Bronchus fibroblast of lung (primary cell): ENCODE data around the gene KLRF2. TPM values are rescaled to one million over a fixed set of nuclear protein-coding genes. Genes with fewer than 3 reads are reported as not detected.

Source experiments
- total RNA-seq: library from RNA; depleted of rRNA; stranded (reverse); fragments of >200 nt; gene quantifications from 2 replicates; pipeline ENCODE4 v1.2.3, GENCODE V29; 2015

The KLRF2 gene
- not detected in 2 replicates for total RNA-seq

GRCh38 chr12:9881246-9881645, at the start of gene KLRF2:
KLRF2 (plus strand) TSS chr12:9881489; CDS start chr12:9881596, 107 bp downstream.

GRCh38 chr12:9869307-9870161, 11.8 kb upstream of the KLRF2 start, which contains the start of gene CLEC2B:
CLEC2B (minus strand) TSS chr12:9869354.

GRCh38 chr12:9932270-9932669, 51.0 kb downstream of the KLRF2 start, which contains the start of gene CLEC2A:
CLEC2A (minus strand) TSS chr12:9932370; CDS start chr12:9932329, 41 bp downstream.

Other genes starting within 250 kb of the KLRF2 start
- gene CLEC2D, start 211.8 kb upstream of the KLRF2 start, total RNA-seq: 0.50 and 0.59 TPM in 2 replicates
- gene CLECL1, start 148.4 kb upstream of the KLRF2 start, total RNA-seq: not detected in 2 replicates
- not detected in 2 replicates for gene CD69, start 120.6 kb upstream of the KLRF2 start, total RNA-seq
- gene KLRF1, start 54.0 kb upstream of the KLRF2 start, total RNA-seq: not detected in 2 replicates
- gene CLEC2B, start 12.1 kb upstream of the KLRF2 start, total RNA-seq: 1.0 and 2.5 TPM in 2 replicates
- gene CLEC2A, start 50.9 kb downstream of the KLRF2 start, total RNA-seq: not detected in 2 replicates
- gene CLEC12A, start 89.9 kb downstream of the KLRF2 start, total RNA-seq: not detected in 2 replicates
- not detected in 2 replicates for gene CLEC1B, start 117.6 kb downstream of the KLRF2 start, total RNA-seq
- not detected in 2 replicates for gene CLEC12B, start 129.1 kb downstream of the KLRF2 start, total RNA-seq
- gene CLEC9A, start 149.2 kb downstream of the KLRF2 start, total RNA-seq: not detected in 2 replicates
- gene CLEC1A, start 217.5 kb downstream of the KLRF2 start, total RNA-seq: not detected in 2 replicates
- gene CLEC7A, start 248.7 kb downstream of the KLRF2 start, total RNA-seq: not detected in 2 replicates